Pancreas (tissue), 10 donors: ENCODE data around the gene ROS1. TPM values are rescaled to one million over a fixed set of nuclear protein-coding genes. Genes with fewer than 3 reads are reported as not detected.

Source experiments
- ATAC-seq, 4 donors: fragments of 200-7000 bp; cut with Tn5 transposase; one replicate each; pipeline versions ENCODE4 v1.8.0 to v1.9.1; 2020; ENCODE audit warnings: mild to moderate bottlenecking in 4 of 4, moderate library complexity in 4 of 4
- DNase-seq, 6 donors: peaks; one replicate each; pipeline ENCODE4 v3.0.0-alpha.2; 2020
- FAIRE-seq: peaks from 2 replicates; lab custom pipeline; 2012; peaks lifted over from hg19 to GRCh38; lab: Jason Lieb, UNC
- H3K27ac ChIP-seq, 4 donors: fragments of 200-600 bp; sonication (generic); 1 replicate in 3 of 4; 2 replicates in 1 of 4; pipeline versions ENCODE4 v1.5.0 to v1.8.0; 2020
- H3K27me3 ChIP-seq, 4 donors: fragments of 200-600 bp; one replicate each; pipeline ENCODE4 v1.8.0; 2021
- H3K36me3 ChIP-seq, 3 donors: fragments of 200-600 bp; sonication (generic) in 1 of 3; one replicate each; pipeline versions ENCODE4 v1.5.0 to v1.8.0; 2020 to 2021
- H3K4me1 ChIP-seq, 3 donors: fragments of 200-600 bp; one replicate each; pipeline ENCODE4 v1.8.0; 2021
- H3K4me3 ChIP-seq, 4 donors: fragments of 200-600 bp; sonication (generic) in 2 of 4; one replicate each; pipeline versions ENCODE4 v1.5.0 to v1.8.0; 2020 to 2021
- H3K9me3 ChIP-seq, 4 donors: fragments of 200-600 bp; one replicate each; pipeline ENCODE4 v1.8.0; 2021
- WGBS, 2 donors: extraction: QIAGEN DNeasy Blood & Tissue Kit; methylation state at CpG; one replicate each; pipeline ENCODE4 v1.1.7; 2013; 5-methylcytosine and 5-hydroxymethylcytosine counted together
- intact Hi-C, 3 donors: fragments of 100-400 bp; cut with DNase I; formaldehyde crosslinking; loops; one replicate each; pipeline versions ENCODE4 v1.11.1 to v1.14.2; 2022
- polyA plus RNA-seq, 2 donors: library from polyadenylated mRNA; stranded (reverse); fragments of 200-250 nt; gene quantifications; one replicate each; pipeline ENCODE4 v1.2.3, GENCODE V29; 2013
- total RNA-seq, 6 donors: library from RNA; stranded (reverse); fragmentation: NEBNext Ultra II Directional in 4 of 6; extraction: Animal tissue kit (Norgen Biotek cat#: 25700) in 4 of 6; gene quantifications; one replicate each; pipeline versions ENCODE4 v1.2.1 to v1.2.4, GENCODE V29; 2021 to 2023
- TF ChIP-seq, protein P1 (sequence below), 4 donors: fragments of 200-600 bp; sonication (generic) in 3 of 4; IDR thresholded peaks; one replicate each; pipeline versions ENCODE4 v1.5.0 to v1.8.0; 2021; ENCODE audit warnings: antibody characterized with exemption in 4 of 4
- donor health status: healthy with polysubstance abuse.
- donor health status: DM: no; HTN: no; CAD: no; lungs with moderate emphysema.
- donor health status: DM: no; HTN: no; CAD: no.
- donor health status: control.
- donor health status: control.
- donor health status: Bipolar disorder and iron deficiency.
- donor health status: DM: yes; HTN: yes; CAD: no.
- donor health status: DM: no; HTN: no; CAD: no.
- donor health status: DM: no; HTN: no; CAD: no.
- donor health status: DM: yes; HTN: yes; CAD: no.

Gene ROS1
- total and polyA plus RNA-seq, 8 donors, result 0.02 to 0.09 (median 0.04) TPM; not detected in 2

DNA sequence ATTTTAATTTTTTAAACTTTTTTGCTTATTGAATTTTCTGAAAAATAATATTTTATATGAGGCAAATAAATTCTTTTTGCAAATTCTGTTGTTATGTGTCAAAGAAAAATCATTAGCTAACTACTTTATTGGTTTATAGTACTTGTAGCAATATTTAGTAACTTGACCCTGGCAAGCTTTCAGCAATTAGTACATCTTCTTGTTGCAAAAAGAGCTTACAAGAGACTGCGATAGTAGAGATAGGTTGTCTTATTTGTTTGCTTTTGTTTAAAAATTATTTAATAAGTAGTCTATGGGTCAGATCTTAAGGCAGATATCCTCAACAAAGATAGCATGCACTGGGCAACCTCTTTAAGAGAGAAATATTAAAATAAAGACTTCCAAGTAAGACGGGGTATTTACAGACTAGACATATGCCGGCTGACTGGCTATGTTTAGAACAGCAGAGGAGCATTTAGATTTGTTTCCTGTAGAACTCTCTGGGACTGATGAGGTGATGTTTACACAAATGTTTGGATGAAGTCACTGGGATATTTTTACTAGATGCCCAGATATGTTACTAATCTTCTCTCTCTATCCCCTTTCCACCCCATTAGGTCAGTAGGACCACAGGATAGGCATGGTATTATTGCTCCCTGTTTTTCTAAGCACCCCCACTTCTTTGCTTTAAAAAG lies 135.4 kb downstream of the ROS1 start:
- Histone ChIP-seq H3K4me1 (no peaks in the 10 kb centered on the region), H3K27me3 (no peaks in the 10 kb centered on the region), H3K36me3 (no peaks in the 10 kb centered on the region), H3K9me3 (no peaks in the 10 kb centered on the region), H3K27ac (no peak overlapping the region), H3K4me3 (no peak overlapping the region)
- DNase-seq (no peak), ATAC-seq (no peak), FAIRE-seq (no peak)
- intact Hi-C loops, result no loop called here
- WGBS, 2 donors, result 52 to 59% methylated on average over 3 of the region's 3 CpGs
- TF ChIP-seq, protein P1, sequence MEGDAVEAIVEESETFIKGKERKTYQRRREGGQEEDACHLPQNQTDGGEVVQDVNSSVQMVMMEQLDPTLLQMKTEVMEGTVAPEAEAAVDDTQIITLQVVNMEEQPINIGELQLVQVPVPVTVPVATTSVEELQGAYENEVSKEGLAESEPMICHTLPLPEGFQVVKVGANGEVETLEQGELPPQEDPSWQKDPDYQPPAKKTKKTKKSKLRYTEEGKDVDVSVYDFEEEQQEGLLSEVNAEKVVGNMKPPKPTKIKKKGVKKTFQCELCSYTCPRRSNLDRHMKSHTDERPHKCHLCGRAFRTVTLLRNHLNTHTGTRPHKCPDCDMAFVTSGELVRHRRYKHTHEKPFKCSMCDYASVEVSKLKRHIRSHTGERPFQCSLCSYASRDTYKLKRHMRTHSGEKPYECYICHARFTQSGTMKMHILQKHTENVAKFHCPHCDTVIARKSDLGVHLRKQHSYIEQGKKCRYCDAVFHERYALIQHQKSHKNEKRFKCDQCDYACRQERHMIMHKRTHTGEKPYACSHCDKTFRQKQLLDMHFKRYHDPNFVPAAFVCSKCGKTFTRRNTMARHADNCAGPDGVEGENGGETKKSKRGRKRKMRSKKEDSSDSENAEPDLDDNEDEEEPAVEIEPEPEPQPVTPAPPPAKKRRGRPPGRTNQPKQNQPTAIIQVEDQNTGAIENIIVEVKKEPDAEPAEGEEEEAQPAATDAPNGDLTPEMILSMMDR (IDR thresholded peaks at IDR 0.05), result no peak

DNA sequence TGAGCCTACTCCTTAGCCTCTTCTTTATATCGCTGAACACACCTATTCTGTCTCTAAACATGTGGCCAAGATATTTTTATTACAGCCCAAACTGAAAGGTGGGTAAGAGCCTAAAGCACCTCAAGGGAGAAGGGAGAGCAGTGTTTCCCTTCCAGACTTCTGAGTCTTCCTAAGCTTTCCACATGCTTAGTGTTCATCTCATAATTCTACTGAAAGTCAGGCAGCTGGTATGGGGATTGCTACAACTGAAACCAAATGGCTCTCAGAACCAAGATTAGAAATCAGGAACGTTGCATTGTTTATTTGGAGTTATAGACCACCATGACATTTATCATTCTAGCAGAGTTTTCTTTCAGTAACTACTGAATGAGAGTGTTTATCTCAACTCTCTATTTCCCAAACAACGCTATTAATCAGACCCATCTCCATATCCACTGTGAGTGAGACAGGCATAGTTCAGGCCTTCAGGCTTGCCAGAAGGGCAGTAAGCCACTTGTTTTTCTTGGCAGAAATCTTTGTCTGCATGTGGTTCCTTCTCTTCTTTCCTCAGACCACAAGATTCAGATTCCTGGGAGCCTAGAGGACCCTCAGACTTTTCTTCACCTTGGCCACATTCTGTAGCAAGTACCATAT lies 137.5 kb downstream of the ROS1 start:
- intact Hi-C loops, result no loop called here
- TF ChIP-seq, protein P1 (IDR thresholded peaks at IDR 0.05), result no peak
- Histone ChIP-seq H3K27ac (no peak overlapping the region), H3K4me1 (no peaks in the 10 kb centered on the region), H3K9me3 (no peaks in the 10 kb centered on the region), H3K27me3 (no peaks in the 10 kb centered on the region), H3K36me3 (no peaks in the 10 kb centered on the region), H3K4me3 (no peak overlapping the region)
- ATAC-seq (no peak), FAIRE-seq (no peak), DNase-seq (no peak)
- 53 to 54% methylated on average over 3 of the region's 3 CpGs for WGBS, 2 donors

DNA sequence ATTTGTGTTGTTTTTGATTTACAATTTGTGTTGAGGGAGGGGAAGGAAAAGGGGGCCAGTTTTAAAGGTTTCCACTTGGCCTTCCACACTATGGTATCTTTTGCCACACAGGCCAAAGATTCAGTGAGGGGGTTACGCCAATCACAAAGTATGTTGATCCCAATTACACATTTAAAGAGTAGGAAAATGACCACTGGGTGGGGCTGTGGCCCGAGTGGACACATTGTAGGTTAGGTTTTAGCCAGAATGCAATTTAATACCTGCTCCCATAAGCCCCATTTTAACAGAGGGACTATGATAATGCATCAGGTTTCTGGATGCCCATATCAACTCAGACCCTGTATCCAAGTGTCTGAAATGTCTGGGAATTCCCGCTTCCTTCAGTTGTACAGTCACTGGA lies 144.8 kb downstream of the ROS1 start:
- Histone ChIP-seq H3K27me3 (peaks cover 0 to 3% (median 0%) of the 10 kb centered on the region in 4 donors), H3K4me1 (no peaks in the 10 kb centered on the region), H3K4me3 (no peak overlapping the region), H3K9me3 (no peaks in the 10 kb centered on the region), H3K36me3 (no peaks in the 10 kb centered on the region), H3K27ac (no peak overlapping the region)
- WGBS, 2 donors, result 53 to 61% methylated on average over 3 of the region's 3 CpGs
- no peak for ATAC-seq
- FAIRE-seq, result no peak
- intact Hi-C loops, result no loop called here
- TF ChIP-seq, protein P1 (IDR thresholded peaks at IDR 0.05), result no peak
- no peak for DNase-seq

DNA sequence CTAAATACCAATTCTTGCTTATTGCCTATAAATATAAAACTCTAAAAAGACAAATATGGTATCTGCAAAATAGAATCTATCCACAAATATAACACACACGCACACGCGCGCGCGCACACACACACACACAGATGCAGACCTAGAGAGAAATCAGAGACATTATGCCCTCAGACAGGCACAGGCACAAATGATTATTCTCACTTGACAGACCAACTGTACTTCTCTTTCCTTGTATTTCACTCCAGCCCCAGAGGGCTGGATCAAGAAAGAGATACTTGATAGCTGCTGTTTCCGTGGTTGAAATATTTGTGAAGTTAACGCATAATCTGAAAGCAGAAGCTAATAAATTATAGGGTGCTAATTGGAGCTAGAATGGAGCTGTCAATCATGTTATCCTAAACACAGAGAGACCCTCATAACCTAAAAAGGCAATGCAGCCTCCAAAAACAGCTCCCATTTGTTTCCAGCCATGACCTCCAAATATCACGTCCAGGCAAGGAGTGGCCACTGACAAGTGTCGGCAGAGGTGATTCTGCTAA lies 148.9 kb downstream of the ROS1 start:
- WGBS, 2 donors, result 79 to 86% methylated on average over 10 of the region's 10 CpGs
- peaks cover 0 to 18% (median 2%) of the 10 kb centered on the region in 4 donors for H3K27me3 ChIP-seq

More for the DNA sequence above, 148.9 kb downstream of the ROS1 start:
- Histone ChIP-seq H3K27ac (no peak overlapping the region), H3K4me3 (no peak overlapping the region), H3K4me1 (no peaks in the 10 kb centered on the region), H3K36me3 (no peaks in the 10 kb centered on the region), H3K9me3 (no peaks in the 10 kb centered on the region)
- DNase-seq (no peak), ATAC-seq (no peak), FAIRE-seq (no peak)
- TF ChIP-seq, protein P1 (IDR thresholded peaks at IDR 0.05), result no peak
- intact Hi-C loops, result no loop called here
